ENCODE data around the gene NAA10.
"Not testable (repeated sequence)": the region's sequence is repeated elsewhere in the genome, so short reads cannot be mapped to it uniquely, and the experiment has no call there.

Gene NAA10

DNA sequence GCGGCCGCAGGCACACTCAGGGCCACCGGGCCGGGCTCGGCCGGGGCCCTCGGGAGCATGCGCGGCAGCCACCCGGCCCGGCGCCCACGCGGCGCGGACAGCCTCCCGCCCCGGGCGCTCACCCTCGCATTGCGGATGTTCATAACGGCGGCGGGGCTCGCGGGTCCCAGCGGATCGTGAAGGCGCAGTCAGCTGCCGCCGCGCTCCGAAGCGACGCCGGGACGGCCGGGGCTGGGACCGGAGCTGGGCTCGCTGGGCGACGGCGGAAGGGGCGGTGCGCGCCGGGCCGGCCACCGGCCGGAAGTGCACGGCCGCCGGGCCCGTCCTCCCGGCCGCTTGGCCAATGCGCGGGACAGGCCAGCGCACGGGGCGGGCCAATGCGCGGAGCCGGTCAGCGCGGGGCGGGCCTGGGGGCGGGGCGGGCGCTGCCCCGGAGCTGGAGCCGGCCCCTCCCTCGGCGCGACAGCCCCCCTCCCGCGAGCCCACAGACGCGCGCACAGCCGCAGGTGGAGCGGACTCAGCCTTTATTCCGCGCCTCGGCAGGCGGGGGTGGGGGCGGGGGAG lies at the start of gene NAA10:
TSS of gene NAA10 (minus strand) at position 276 of the 564 bp plus-strand sequence. CDS start at position 143, 133 bp downstream.
- no peak for DNase-seq (ENCODE audit: low read depth)
- TF ChIP-seq, protein P1, sequence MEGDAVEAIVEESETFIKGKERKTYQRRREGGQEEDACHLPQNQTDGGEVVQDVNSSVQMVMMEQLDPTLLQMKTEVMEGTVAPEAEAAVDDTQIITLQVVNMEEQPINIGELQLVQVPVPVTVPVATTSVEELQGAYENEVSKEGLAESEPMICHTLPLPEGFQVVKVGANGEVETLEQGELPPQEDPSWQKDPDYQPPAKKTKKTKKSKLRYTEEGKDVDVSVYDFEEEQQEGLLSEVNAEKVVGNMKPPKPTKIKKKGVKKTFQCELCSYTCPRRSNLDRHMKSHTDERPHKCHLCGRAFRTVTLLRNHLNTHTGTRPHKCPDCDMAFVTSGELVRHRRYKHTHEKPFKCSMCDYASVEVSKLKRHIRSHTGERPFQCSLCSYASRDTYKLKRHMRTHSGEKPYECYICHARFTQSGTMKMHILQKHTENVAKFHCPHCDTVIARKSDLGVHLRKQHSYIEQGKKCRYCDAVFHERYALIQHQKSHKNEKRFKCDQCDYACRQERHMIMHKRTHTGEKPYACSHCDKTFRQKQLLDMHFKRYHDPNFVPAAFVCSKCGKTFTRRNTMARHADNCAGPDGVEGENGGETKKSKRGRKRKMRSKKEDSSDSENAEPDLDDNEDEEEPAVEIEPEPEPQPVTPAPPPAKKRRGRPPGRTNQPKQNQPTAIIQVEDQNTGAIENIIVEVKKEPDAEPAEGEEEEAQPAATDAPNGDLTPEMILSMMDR (IDR thresholded peaks at IDR 0.05; ENCODE audit: control insufficient read depth, insufficient read depth, low read depth, low read length, missing control alignments), result no peak
- H3K4me3 ChIP-seq (ENCODE audit: control insufficient read depth, low read depth, low read length), result peak within 1 kb of the TSS; percentile 68

DNA sequence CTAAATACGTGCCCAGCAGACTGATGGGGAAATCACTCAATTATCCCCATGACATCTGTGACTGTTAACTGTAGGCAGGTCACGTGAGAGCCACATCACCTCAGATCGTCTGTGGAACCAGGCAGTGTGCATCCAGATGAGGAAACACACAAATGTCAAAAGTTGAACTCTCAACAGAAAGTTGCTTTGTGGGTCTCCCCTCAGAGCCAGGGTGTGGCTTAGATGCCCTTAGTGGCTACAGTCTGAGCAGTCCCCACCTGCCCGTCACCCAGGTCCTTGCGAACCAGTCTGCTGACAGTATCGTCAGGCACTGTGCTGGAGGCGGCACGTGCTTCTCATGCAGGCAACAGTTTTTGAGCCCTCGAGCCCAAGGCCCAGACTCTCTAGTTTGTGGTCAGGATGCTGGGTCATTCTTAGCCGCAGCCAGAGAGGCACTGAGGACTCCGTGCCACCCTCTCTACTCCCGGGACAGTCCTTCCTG lies 48.5 kb upstream of the NAA10 start:
- TF ChIP-seq, protein P1 (IDR thresholded peaks at IDR 0.05; ENCODE audit: control insufficient read depth, insufficient read depth, low read depth, low read length, missing control alignments), result no peak
- H3K4me3 ChIP-seq (ENCODE audit: control insufficient read depth, low read depth, low read length), result no peak overlapping the region
- DNase-seq (ENCODE audit: low read depth), result no peak

DNA sequence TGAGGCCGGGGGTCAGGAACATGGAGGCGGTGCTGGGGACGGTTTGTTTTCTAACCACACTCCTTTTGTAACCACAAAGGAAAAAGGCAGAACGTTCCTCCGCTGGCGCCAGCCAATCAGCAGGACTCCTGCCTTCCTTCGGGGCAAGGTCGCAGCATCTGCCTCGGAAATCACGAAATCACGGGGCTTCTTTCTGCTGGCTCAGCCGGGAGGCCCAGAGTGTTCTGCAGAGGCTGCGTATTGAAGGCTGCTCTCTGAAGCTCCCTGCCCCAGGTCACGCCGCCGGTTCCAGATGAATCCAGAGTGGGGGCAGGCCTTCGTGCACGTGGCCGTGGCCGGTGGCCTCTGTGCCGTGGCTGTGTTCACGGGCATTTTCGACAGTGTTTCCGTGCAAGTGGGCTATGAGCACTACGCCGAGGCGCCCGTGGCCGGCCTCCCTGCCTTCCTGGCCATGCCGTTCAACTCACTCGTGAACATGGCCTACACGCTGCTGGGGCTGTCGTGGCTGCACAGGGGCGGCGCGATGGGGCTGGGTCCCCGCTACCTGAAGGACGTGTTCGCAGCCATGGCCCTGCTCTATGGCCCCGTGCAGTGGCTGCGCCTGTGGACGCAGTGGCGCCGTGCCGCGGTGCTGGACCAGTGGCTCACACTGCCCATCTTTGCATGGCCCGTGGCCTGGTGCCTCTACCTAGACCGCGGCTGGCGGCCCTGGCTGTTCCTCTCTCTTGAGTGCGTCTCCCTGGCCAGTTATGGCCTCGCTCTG lies 47.1 kb upstream of the NAA10 start:
- no peak for DNase-seq (ENCODE audit: low read depth)
- H3K4me3 ChIP-seq (ENCODE audit: control insufficient read depth, low read depth, low read length), result no peak overlapping the region
- TF ChIP-seq, protein P1 (IDR thresholded peaks at IDR 0.05; ENCODE audit: control insufficient read depth, insufficient read depth, low read depth, low read length, missing control alignments), result no peak

DNA sequence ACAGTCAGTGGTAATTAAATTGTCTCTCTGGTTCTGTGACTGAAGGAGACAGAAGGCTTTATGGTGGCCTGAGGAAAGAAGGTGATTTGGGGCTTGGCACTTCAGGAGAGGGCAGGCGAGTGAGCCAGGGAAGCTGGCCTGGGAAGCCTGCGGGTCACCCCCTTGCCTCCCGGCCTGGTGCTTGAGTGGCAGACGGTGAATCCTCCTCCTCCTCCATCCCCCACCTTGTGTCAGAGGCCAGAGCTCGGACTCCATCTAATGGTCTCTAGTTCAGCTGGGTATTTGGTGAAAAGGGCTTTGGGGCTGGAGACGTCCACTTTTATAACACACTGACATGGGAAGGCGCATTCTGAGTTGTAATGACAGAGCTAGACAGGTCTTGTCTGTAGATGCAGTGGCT lies 46.4 kb upstream of the NAA10 start:
- H3K4me3 ChIP-seq (ENCODE audit: control insufficient read depth, low read depth, low read length), result no peak overlapping the region

DNA sequence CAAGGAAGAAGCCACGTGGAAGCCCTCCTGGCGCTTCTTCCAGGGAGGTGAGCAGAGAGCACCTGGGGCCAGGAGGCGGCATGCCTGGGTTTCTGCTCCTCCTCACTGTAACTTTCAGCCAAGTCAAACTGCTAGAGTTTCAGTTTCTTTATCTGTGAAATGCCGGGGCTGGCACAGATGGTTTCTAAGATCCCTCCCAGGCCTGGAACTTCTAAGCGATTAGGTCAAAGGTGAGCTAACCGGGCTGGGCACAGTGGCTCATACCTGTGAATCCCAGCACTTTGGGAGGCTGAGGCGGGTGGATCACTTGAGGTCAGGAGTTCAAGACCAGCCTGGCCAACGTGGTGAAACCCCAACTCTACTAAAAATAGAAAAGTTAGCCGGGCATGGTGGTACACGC lies 45.6 kb upstream of the NAA10 start:
- DNase-seq (ENCODE audit: low read depth), result not testable (repeated sequence)

More for the DNA sequence above, 46.4 kb upstream of the NAA10 start:
- TF ChIP-seq, protein P1 (IDR thresholded peaks at IDR 0.05; ENCODE audit: control insufficient read depth, insufficient read depth, low read depth, low read length, missing control alignments), result no peak
- no peak for DNase-seq (ENCODE audit: low read depth)

DNA sequence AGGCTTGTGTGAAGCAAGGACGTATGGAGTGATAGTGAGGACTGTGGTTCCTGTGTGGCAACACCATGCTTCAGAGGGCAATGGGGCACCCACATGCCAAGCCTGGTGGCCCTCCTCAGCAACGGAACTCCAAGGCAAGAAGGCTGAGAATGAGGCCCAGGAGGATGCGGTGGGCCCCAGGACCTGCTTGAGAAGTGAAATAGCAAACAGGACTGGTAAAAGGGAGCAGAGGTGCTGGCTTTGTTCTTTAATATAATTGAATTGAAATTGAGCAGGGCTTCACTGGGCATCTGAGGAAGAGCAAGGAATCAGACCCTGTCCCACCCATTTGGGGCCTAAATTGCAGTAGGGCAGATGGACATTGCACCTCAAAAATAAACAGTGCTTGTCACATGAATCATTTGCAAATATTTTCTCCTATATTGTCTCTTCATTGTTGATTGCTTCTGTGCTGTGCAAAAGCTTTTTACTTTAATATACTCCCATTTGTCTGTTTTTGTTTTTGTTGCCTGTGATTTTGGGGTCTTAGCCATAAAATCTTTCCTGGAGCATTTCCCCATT lies 40.0 kb upstream of the NAA10 start:
- no peak for DNase-seq (ENCODE audit: low read depth)
- TF ChIP-seq, protein P1 (IDR thresholded peaks at IDR 0.05; ENCODE audit: control insufficient read depth, insufficient read depth, low read depth, low read length, missing control alignments), result no peak
- H3K4me3 ChIP-seq (ENCODE audit: control insufficient read depth, low read depth, low read length), result no peak overlapping the region

More for the DNA sequence above, 45.6 kb upstream of the NAA10 start:
- H3K4me3 ChIP-seq (ENCODE audit: control insufficient read depth, low read depth, low read length), result not testable (repeated sequence)

Data from AG09309 (cell line).